ENCODE results near the gene TMEM11. TPM values are rescaled to one million over a fixed set of nuclear protein-coding genes. Genes with fewer than 3 reads are reported as not detected.
"Not testable (repeated sequence)": the region's sequence is repeated elsewhere in the genome, so short reads cannot be mapped to it uniquely, and the experiment has no call there.

TMEM11 gene
- total RNA-seq, 1 donor from 2014 or later: 20.3 TPM

DNA sequence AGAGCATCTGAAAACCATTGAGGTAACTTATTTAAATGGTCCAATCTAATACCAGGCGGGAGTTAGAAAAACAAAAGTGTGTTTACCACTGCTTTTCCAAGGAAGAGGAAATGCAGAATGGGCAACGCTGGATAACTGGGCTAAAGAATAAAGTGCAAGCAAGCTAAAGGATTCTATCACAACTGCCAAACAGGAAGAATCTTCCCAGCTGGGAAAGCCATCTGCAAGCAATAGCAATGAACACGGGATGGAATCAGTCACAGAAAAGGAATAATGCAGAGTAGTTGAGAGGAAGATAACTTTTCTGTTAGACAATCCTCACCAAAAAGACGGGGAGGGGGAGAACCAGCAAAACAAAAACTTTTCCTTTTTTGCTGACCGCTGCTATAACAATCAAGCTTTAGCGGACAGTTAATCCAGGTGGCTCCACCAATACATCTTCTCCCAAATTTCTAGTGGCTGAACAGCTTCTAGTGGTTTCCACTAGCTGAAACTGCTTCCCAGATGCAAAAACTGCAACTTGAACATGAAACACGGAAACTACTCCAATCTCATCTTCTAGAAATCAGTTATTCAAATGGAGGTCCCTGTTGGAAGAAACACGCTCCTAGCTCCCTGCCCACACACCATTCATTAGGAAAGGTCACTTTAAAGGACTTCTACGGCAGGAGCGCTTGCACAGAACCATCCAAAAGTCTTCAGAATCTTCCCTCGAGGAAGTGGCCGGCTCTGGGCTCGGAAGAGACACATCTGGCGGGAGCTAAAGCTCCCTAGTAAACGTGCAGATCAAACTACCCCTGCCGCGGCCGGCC lies 929 bp downstream of the TMEM11 start:
- DNase-seq (ENCODE audit: low spot score): no peak

DNA sequence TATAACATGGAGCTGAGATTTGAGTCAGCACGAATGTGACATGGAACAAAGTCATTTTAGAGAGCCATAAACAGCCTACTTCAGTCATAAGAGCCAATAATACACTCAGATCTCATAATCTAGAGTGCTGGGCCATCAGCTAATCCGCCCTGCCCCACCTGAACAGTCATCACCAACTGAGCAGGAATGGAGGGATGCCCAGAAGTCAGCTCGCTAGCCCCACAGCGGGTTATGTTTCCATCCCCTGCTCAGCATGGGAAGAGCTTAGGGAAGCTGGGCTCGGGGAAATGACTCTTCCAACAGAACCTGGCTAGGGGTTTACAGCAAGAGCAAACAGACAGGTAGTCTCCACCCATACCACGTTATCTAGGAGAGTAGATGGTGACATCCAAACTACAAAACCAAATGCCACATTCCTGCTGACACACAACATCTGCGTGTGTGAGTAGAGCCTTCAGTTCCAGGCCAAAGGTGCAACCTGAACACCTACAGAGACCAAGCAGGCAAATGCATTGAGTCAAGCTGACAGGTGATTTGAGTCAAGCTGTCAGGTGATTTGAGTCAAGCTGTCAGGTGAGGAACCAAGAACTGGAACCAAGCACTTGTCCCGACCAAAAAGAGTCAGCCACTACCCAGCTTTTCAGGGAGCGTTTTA lies 2.0 kb downstream of the TMEM11 start:
- DNase-seq (ENCODE audit: low spot score): no peak

DNA sequence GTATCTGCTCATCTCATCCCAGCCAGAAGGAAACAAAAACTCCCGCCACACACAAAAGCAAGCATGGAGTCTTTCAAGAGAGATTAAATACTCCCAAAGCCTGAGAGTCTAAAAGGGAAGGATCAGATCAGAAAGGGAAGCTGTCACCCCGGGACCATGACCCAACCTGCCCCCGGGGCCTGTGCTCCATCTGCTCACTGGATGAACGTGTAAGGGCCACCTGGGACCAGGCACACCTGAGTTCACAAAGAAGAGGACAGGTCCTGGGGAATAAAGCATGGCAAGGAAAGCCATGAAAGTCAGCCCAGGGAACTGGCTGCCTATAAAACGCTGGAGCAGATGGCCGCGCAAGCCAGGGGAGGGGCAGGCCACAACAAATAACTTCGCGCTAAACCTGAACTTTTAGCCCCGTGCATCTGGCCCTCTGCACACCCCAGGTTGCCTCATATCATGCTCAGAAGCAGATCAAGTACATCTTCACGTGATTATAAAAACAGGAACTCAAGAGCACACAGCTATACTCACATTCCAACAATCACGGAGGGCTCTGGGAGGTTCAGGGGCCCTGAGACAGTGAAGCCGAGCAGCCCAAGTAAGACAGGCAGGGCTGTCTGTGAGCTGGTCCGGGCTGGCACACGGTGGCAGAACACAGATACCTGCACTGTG lies 3.4 kb downstream of the TMEM11 start:
- DNase-seq (ENCODE audit: low spot score): no peak

- no peak for DNase-seq (ENCODE audit: low spot score)
Observed at GRCh38 chr17:21209511-21210175, 4.3 kb downstream of the TMEM11 start.

- DNase-seq (ENCODE audit: low spot score): no peak
Observed at GRCh38 chr17:21208352-21208751, 5.6 kb downstream of the TMEM11 start.

DNA sequence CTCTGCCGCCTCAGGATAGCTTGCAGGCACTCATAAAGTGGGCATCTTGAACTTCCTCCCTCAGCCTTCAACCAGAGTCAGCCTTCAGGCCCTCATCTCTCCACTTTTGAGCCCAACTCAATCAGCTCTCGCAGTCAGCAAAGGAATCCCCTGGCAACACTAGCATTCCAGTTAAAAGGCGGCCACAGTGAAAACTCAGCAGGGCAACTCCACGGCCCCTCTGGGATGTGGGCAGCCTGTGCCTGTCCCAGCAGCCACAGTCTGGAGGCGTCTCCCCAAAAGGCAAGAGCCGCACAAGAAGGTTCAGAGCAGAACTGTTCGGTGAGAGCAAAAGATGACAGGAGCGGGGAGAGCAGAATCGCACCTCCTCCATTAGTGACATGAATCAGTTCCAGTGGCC lies 9.0 kb downstream of the TMEM11 start:
- DNase-seq (ENCODE audit: low spot score): no peak

- DNase-seq (ENCODE audit: low spot score): no peak
Observed at GRCh38 chr17:21202512-21202911, 11.4 kb downstream of the TMEM11 start.

DNA sequence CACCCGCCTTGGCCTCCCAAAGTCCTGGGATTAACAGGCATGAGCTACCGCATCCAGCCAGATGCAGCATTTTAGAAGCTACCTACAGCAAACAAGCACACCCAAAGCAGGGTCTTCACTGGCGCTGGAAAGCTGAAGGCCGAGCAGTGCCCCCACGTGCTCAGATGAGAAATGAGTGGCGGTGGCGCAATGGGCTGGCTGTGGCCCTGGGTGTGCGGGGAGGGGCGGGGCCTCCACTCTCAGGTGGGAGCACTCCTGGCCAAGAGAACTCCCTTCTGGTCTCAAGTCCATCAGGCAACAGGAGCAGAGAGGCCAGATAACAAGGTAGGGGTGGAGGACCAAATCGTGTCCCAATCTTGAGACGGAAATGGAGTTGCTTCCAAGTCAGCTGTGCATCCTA lies 12.1 kb downstream of the TMEM11 start:
- no peak for DNase-seq (ENCODE audit: low spot score)

- no peak for DNase-seq (ENCODE audit: low spot score)
Observed at GRCh38 chr17:21201298-21201595, 12.7 kb downstream of the TMEM11 start.

DNA sequence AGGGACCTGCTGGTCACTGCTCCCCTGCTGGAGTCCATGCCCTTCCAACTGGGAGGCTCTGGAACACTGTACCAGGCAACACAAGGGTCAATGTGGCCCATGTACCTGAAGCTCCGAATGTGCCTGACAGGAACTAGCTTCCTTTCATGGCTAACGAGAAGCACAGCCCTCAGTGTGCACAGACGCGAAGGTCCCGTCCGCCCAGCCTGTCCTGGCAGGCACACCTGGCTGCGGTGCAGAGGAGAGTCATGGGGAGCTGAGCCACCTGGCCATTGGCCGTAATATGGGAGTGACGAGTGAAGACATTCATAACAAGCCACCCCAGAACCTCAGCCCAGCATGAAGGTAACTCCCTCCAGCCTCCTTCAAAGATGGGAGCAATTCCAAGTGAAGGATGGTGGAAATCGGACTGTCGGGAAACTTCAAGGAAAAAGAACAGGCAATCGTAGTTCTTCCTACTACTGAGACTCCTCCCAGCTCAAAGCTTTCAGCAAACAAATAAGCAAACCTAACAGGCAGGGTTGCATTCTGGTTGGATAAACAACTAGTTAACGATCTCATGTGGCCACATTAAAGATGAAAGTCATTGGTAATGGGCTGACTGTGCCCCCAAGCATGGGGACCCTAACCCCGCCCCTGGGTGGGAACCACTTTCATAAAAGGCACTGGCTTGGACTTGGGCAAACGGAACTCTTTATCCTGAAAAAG lies 13.2 kb downstream of the TMEM11 start:
- DNase-seq (ENCODE audit: low spot score): no peak

DNA sequence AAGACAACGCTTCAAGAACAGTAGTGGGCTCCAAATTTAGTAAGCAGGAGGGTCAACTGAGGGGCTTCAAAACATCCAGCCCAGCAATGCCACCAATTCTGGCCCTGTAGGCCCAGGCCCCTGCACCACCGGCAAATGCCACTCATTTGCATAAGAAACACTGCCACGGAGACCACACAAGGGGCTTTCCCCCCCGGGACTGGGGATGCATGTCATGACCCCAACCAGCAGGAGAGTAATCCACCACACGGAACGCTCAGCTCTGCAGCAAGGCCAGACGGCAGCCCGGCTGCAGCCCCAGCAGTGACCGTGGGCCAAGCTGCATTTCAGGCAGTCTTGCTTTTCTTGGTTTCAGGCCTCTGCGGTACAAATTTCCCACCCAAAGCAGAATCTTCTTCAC lies 14.1 kb downstream of the TMEM11 start:
- no peak for DNase-seq (ENCODE audit: low spot score)

- DNase-seq (ENCODE audit: low spot score): no peak
Observed at GRCh38 chr17:21199311-21199710, 14.7 kb downstream of the TMEM11 start.

DNA sequence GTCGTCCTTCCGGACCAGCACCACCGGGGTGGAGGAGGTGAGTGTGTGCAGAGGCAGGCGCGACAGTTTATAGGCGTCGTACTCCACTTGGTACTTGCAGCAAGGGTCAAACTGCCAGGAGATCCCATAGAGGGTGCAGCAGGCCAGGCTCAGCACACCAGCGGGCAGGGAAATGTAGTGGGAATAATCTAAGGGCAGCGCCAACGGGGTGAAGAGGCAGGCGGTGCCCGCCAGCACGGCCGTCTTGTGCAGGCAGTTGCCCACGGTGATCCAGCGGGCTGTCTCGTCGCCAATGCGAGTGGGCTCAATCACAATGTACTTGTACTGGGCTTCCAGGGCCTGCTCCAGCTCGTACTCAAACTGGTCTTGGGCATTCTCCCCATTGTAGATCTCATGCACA lies 15.6 kb downstream of the TMEM11 start:
- DNase-seq (ENCODE audit: low spot score): no peak

GRCh38 chr17:21196126-21196525 lies 17.8 kb downstream of the TMEM11 start:
- DNase-seq (ENCODE audit: low spot score): no peak

DNA sequence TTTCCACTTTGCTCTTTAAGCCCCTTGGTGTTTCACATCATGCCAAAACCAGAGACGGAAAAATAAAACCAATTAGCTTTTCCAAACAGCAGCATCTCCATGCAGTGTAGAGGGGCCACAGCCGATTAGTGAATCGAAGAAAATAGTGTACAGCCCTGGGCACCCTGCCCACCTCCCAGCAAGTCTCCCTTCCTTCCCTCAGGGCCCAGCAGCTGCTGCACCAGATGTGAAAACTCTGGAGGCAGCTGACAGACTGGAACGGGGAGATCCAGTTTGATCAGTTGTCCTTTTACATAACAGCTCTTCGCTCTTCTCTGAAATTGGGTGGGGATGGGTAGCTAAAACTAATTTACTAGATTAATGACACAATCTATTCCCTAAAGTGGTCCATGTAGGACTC lies 19.3 kb downstream of the TMEM11 start:
- no peak for DNase-seq (ENCODE audit: low spot score)

- no peak for DNase-seq (ENCODE audit: low spot score)
Observed at GRCh38 chr17:21194226-21194625, 19.7 kb downstream of the TMEM11 start.

GRCh38 chr17:21193031-21193430 lies 20.9 kb downstream of the TMEM11 start:
- no peak for DNase-seq (ENCODE audit: low spot score)

- DNase-seq (ENCODE audit: low spot score): not testable (repeated sequence)
Observed at GRCh38 chr17:21192414-21192813, 21.5 kb downstream of the TMEM11 start.

GRCh38 chr17:21191698-21192097 lies 22.3 kb downstream of the TMEM11 start:
- no peak for DNase-seq (ENCODE audit: low spot score)

GRCh38 chr17:21190078-21190477 lies 23.9 kb downstream of the TMEM11 start:
- DNase-seq (ENCODE audit: low spot score): no peak

- no peak for DNase-seq (ENCODE audit: low spot score)
Observed at GRCh38 chr17:21189361-21189760, 24.6 kb downstream of the TMEM11 start.
